Endothelial cell of umbilical vein (primary cell): ENCODE data around the gene STYXL1. TPM values are rescaled to one million over a fixed set of nuclear protein-coding genes. Genes with fewer than 3 reads are reported as not detected.

Experiments used
- BruUV-seq: library from RNA; stranded (reverse); fragments of 400-500 nt; replicated peaks from 2 replicates; lab custom pipeline; 2021; lab: Mats Ljungman, UMichigan
- CTCF ChIA-PET: fragments of 300-600, 350-600 bp; sonication (Branson Sonifier 250); formaldehyde crosslinking; loops from one replicate; lab custom pipeline; 2021; ENCODE audit warnings: antibody characterized with exemption, inconsistent platforms; lab: Charles Lee
- POLR2A ChIA-PET: fragments of 300-600, 350-600 bp; sonication (Branson Sonifier 250); formaldehyde crosslinking; loops from one replicate; lab custom pipeline; 2021; ENCODE audit warnings: antibody characterized with exemption, inconsistent platforms; lab: Charles Lee
- DNase-seq: peaks from one replicate; pipeline ENCODE4 v3.0.0-alpha.2; 2011; ENCODE audit warnings: low read depth, low spot score
- FAIRE-seq: peaks from 2 replicates; lab custom pipeline; 2011; peaks lifted over from hg19 to GRCh38; lab: Jason Lieb, UNC
- H2AFZ ChIP-seq: 2 replicates; pipeline ENCODE4 v1.6.0; 2012; ENCODE audit warnings: low read depth, low read length, control low read depth, inconsistent platforms
- H3K27ac ChIP-seq: 2 replicates; pipeline ENCODE4 v1.5.1; 2011; ENCODE audit warnings: low read depth, mild to moderate bottlenecking, control low read depth, low read length, moderate library complexity; ENCODE audit not compliant: insufficient read depth
- H3K27me3 ChIP-seq, 2 experiments: 2 replicates each; pipeline versions ENCODE4 v1.6.0 to v1.6.1; 2011; ENCODE audit warnings: low read length in 2 of 2, mixed read lengths in 1 of 2; ENCODE audit not compliant: control insufficient read depth in 2 of 2, insufficient read depth in 2 of 2
- H3K36me3 ChIP-seq, 2 experiments: 2 replicates in 1 of 2; 3 replicates in 1 of 2; pipeline ENCODE4 v1.5.1; 2011; ENCODE audit warnings: low read length in 2 of 2, mild to moderate bottlenecking in 1 of 2, moderate library complexity in 1 of 2; ENCODE audit not compliant: control insufficient read depth in 2 of 2, insufficient read depth in 2 of 2; ENCODE audit errors: extremely low read depth in 1 of 2
- H3K4me1 ChIP-seq: 3 replicates; pipeline ENCODE4 v1.5.1; 2011; ENCODE audit warnings: mild to moderate bottlenecking, low read length; ENCODE audit not compliant: control insufficient read depth, insufficient read depth; ENCODE audit errors: extremely low read depth
- H3K4me2 ChIP-seq: 2 replicates; pipeline ENCODE4 v1.6.1; 2011; ENCODE audit warnings: low read length, control low read depth, mixed read lengths; ENCODE audit not compliant: insufficient read depth
- H3K4me3 ChIP-seq, 3 experiments: fragments of 200-600 bp in 1 of 3; sonication (generic), shearing (Covaris generic) in 1 of 3; replicated peaks in 1 of 3; 2 replicates each; pipeline ENCODE4 v1.5.1; 2011 to 2016; ENCODE audit warnings: control low read depth in 3 of 3, low read length in 3 of 3, mild to moderate bottlenecking in 2 of 3, inconsistent platforms in 1 of 3, low read depth in 1 of 3, moderate library complexity in 1 of 3; ENCODE audit not compliant: insufficient read depth in 1 of 3
- H3K79me2 ChIP-seq: 2 replicates; pipeline ENCODE4 v1.6.0; 2012; ENCODE audit warnings: low read length, inconsistent platforms; ENCODE audit not compliant: control insufficient read depth, insufficient read depth
- H3K9ac ChIP-seq: replicated peaks from 2 replicates; pipeline ENCODE3; 2011; ENCODE audit warnings: low read length, control low read depth; ENCODE audit not compliant: insufficient read depth; ENCODE audit errors: extremely low read depth
- H3K9me1 ChIP-seq: replicated peaks from 3 replicates; pipeline ENCODE4 v1.6.0; 2011; ENCODE audit warnings: mild to moderate bottlenecking, low read length; ENCODE audit not compliant: control insufficient read depth, insufficient read depth; ENCODE audit errors: extremely low read depth
- H3K9me3 ChIP-seq: replicated peaks from 2 replicates; pipeline ENCODE4 v1.5.1; 2012; ENCODE audit warnings: low read length, inconsistent platforms; ENCODE audit not compliant: control insufficient read depth, insufficient read depth
- H4K20me1 ChIP-seq: replicated peaks from 2 replicates; pipeline ENCODE3; 2011; ENCODE audit warnings: mild to moderate bottlenecking, low read length; ENCODE audit not compliant: control insufficient read depth, insufficient read depth; ENCODE audit errors: extremely low read depth
- EZH2 ChIP-seq: IDR thresholded peaks from 2 replicates; pipeline ENCODE4 v1.6.1; 2012; ENCODE audit warnings: borderline replicate concordance, low read depth, mild to moderate bottlenecking, moderate library complexity, low read length, inconsistent platforms; ENCODE audit not compliant: severe bottlenecking
- FOS ChIP-seq: IDR thresholded peaks from 2 replicates; pipeline ENCODE4 v1.6.1; 2011; ENCODE audit warnings: mild to moderate bottlenecking, low read length, moderate library complexity, borderline replicate concordance; ENCODE audit not compliant: insufficient read depth
- GATA2 ChIP-seq: IDR thresholded peaks from 2 replicates; pipeline ENCODE4 v1.7.0; 2011; ENCODE audit warnings: low read depth, mild to moderate bottlenecking, moderate library complexity, mixed read lengths, low read length; ENCODE audit not compliant: insufficient read length, insufficient read depth
- JUN ChIP-seq: IDR thresholded peaks from 2 replicates; pipeline ENCODE4 v1.6.1; 2011; ENCODE audit warnings: borderline replicate concordance, low read depth; ENCODE audit not compliant: insufficient read length, insufficient read depth
- MYC ChIP-seq: IDR thresholded peaks from one replicate; pipeline ENCODE4 v1.6.1; 2011; ENCODE audit warnings: mild to moderate bottlenecking, low read depth, low read length
- POLR2A ChIP-seq: IDR thresholded peaks from 2 replicates; pipeline ENCODE4 v1.6.1; 2012; ENCODE audit warnings: low read depth, mild to moderate bottlenecking, control low read depth, low read length
- POLR2AphosphoS5 ChIP-seq: IDR thresholded peaks from 2 replicates; pipeline ENCODE4 v1.6.1; 2012; ENCODE audit warnings: low read depth, mild to moderate bottlenecking, control low read depth, low read length, moderate library complexity; ENCODE audit not compliant: insufficient read depth
- dilution Hi-C: fragments of 300-500 bp; cut with MboI; formaldehyde crosslinking; loops from one replicate; pipeline ENCODE4 v1.15.0; 2019; ENCODE audit warnings: low sequenced_read_pairs; ENCODE audit not compliant: extremely low pct_ligation_motif_present
- intact Hi-C: fragments of 100-400 bp; cut with micrococcal nuclease; formaldehyde crosslinking; loops from one replicate; pipeline ENCODE4 v1.10.0; 2022
- polyA plus RNA-seq, 4 experiments: library from polyadenylated mRNA; depleted of rRNA in 3 of 4; stranded (reverse) in 3 of 4; unstranded in 1 of 4; fragments of >200 nt; gene quantifications; 2 replicates each; pipeline versions ENCODE4 v1.2.1 to v1.2.3, GENCODE V29; 2011 to 2012; ENCODE audit warnings: missing spikeins in 1 of 4
- total RNA-seq: library from RNA; stranded (reverse); gene quantifications from 2 replicates; pipeline ENCODE4 v1.2.3, GENCODE V29; 2021
- TF ChIP-seq, protein P1 (sequence below): IDR thresholded peaks from 2 replicates; pipeline ENCODE4 v1.6.1; 2011; ENCODE audit not compliant: insufficient read depth, insufficient read length
- TF ChIP-seq, protein P2 (sequence below), 2 donors: IDR thresholded peaks; 1 replicate in 1 of 2; 2 replicates in 1 of 2; pipeline ENCODE4 v1.5.1; 2011; ENCODE audit warnings: low read length in 2 of 2, mild to moderate bottlenecking in 2 of 2, moderate library complexity in 2 of 2, control low read depth in 1 of 2, inconsistent platforms in 1 of 2, low read depth in 1 of 2; ENCODE audit not compliant: insufficient read depth in 1 of 2; ENCODE audit errors: extremely low read depth in 1 of 2

The STYXL1 gene
- total and polyA plus RNA-seq, 2 donors (not counting 3 experiments of a cell fraction or from before 2014, with no cell fraction given) = 23.0 to 67.6 TPM

GRCh38 chr7:76072243-76073148 lies 24.7 kb upstream of the STYXL1 start:
- intact Hi-C loops (no loop called here), dilution Hi-C loops (no loop called here)
- ChIA-PET CTCF (interaction anchor here (1.1 to 7.3 kb wide), 3 partner anchors 17 to 59 kb away, joined by 3 to 63 read pairs (median 3); no protein-coding TSS in a partner anchor), POLR2A (no interaction called here)
- Histone ChIP-seq H3K79me2 (no peaks in the 10 kb centered on the region), H3K9me1 (no peaks in the 10 kb centered on the region), H2AFZ (no peak overlapping the region), H3K27me3 (no peaks in the 10 kb centered on the region), H3K36me3 (no peaks in the 10 kb centered on the region), H3K4me3 (no peak overlapping the region), H3K9me3 (no peaks in the 10 kb centered on the region), H3K4me1 (peaks cover 4% of the 10 kb centered on the region), H4K20me1 (no peaks in the 10 kb centered on the region), H3K27ac (no peak overlapping the region), H3K4me2 (no peak overlapping the region), H3K9ac (no peak overlapping the region)
- FAIRE-seq (no peak), DNase-seq (no peak)
- TF ChIP-seq, protein P1, sequence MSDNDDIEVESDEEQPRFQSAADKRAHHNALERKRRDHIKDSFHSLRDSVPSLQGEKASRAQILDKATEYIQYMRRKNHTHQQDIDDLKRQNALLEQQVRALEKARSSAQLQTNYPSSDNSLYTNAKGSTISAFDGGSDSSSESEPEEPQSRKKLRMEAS = no peak
- TF ChIP-seq JUN (no peak), POLR2A (no peak), POLR2AphosphoS5 (no peak), MYC (no peak), GATA2 (no peak), FOS (no peak), EZH2 (no peak)
- TF ChIP-seq, protein P2, sequence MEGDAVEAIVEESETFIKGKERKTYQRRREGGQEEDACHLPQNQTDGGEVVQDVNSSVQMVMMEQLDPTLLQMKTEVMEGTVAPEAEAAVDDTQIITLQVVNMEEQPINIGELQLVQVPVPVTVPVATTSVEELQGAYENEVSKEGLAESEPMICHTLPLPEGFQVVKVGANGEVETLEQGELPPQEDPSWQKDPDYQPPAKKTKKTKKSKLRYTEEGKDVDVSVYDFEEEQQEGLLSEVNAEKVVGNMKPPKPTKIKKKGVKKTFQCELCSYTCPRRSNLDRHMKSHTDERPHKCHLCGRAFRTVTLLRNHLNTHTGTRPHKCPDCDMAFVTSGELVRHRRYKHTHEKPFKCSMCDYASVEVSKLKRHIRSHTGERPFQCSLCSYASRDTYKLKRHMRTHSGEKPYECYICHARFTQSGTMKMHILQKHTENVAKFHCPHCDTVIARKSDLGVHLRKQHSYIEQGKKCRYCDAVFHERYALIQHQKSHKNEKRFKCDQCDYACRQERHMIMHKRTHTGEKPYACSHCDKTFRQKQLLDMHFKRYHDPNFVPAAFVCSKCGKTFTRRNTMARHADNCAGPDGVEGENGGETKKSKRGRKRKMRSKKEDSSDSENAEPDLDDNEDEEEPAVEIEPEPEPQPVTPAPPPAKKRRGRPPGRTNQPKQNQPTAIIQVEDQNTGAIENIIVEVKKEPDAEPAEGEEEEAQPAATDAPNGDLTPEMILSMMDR (IDR thresholded peaks at IDR 0.05; ENCODE audit: extremely low read depth in 1 of 2, insufficient read depth in 1 of 2, low read depth in 1 of 2, low read length in 2 of 2) = no peak
- BruUV-seq = no TSS peak
